Neural progenitor cell (in vitro differentiated cells): ENCODE data around the gene ARHGAP28. TPM values are rescaled to one million over a fixed set of nuclear protein-coding genes. Genes with fewer than 3 reads are reported as not detected.

Experiments
- DNase-seq: peaks from one replicate; pipeline ENCODE4 v3.0.0-alpha.2; 2016; ENCODE audit warnings: low spot score
- H2AFZ ChIP-seq: fragments of 200-600 bp; sonication (generic); replicated peaks from 2 replicates; pipeline ENCODE4 v1.6.1; 2016; ENCODE audit warnings: antibody characterized with exemption
- H3F3A ChIP-seq: fragments of 200-600 bp; sonication (generic); 2 replicates; pipeline ENCODE4 v1.6.1; 2016; ENCODE audit warnings: antibody characterized with exemption, low read depth
- H3K27ac ChIP-seq: fragments of 200-600 bp; sonication (generic); 2 replicates; pipeline ENCODE4 v1.5.1; 2016; ENCODE audit warnings: mild to moderate bottlenecking
- H3K27me3 ChIP-seq: fragments of 200-600 bp; sonication (generic); 2 replicates; pipeline ENCODE4 v1.6.1; 2016; ENCODE audit warnings: mild to moderate bottlenecking, moderate library complexity
- H3K36me3 ChIP-seq: fragments of 200-600 bp; sonication (generic); 2 replicates; pipeline ENCODE4 v1.5.1; 2016
- H3K4me1 ChIP-seq: fragments of 200-600 bp; sonication (generic); 2 replicates; pipeline ENCODE4 v1.6.1; 2016; ENCODE audit warnings: mixed run types
- H3K4me2 ChIP-seq: fragments of 200-600 bp; sonication (generic); 2 replicates; pipeline ENCODE4 v1.6.1; 2016
- H3K4me3 ChIP-seq: fragments of 200-600 bp; sonication (generic); 2 replicates; pipeline ENCODE4 v1.5.1; 2016
- H3K79me2 ChIP-seq: fragments of 200-600 bp; sonication (generic); 2 replicates; pipeline ENCODE4 v1.6.1; 2016; ENCODE audit warnings: low read depth
- H3K9ac ChIP-seq: fragments of 200-600 bp; sonication (generic); 2 replicates; pipeline ENCODE4 v1.6.1; 2016
- H3K9me3 ChIP-seq: fragments of 200-600 bp; sonication (generic); 2 replicates; pipeline ENCODE4 v1.5.1; 2016; ENCODE audit warnings: low read depth
- H4K20me1 ChIP-seq: fragments of 200-600 bp; sonication (generic); 2 replicates; pipeline ENCODE4 v1.6.1; 2016; ENCODE audit warnings: low read depth
- H3K27ac Mint-ChIP-seq: 3 replicates; pipeline ENCODE4 v1.8.0; 2021; ENCODE audit warnings: mixed read lengths
- H3K27me3 Mint-ChIP-seq: 2 replicates; pipeline ENCODE4 v1.8.0; 2022; ENCODE audit warnings: low read depth, mild to moderate bottlenecking, inconsistent platforms, moderate library complexity, mixed read lengths; ENCODE audit not compliant: insufficient read depth
- H3K36me3 Mint-ChIP-seq: 3 replicates; pipeline ENCODE4 v1.8.0; 2021; ENCODE audit warnings: mixed read lengths
- H3K4me1 Mint-ChIP-seq: 3 replicates; pipeline ENCODE4 v1.8.0; 2021; ENCODE audit warnings: mixed read lengths
- H3K4me3 Mint-ChIP-seq: 3 replicates; pipeline ENCODE4 v1.8.0; 2021; ENCODE audit warnings: mild to moderate bottlenecking, moderate library complexity, mixed read lengths
- H3K9me3 Mint-ChIP-seq: 3 replicates; pipeline ENCODE4 v1.8.0; 2020; ENCODE audit warnings: mixed read lengths
- EZH2 ChIP-seq: fragments of 200-600 bp; sonication (generic); IDR thresholded peaks from 2 replicates; pipeline ENCODE4 v1.6.1; 2017; ENCODE audit warnings: antibody characterized with exemption, mild to moderate bottlenecking, moderate library complexity
- EZH2phosphoT487 ChIP-seq: fragments of 200-600 bp; sonication (generic); IDR thresholded peaks from 2 replicates; pipeline ENCODE4 v1.6.1; 2017; ENCODE audit warnings: antibody characterized with exemption
- total RNA-seq: library from RNA; depleted of rRNA; stranded (reverse); fragments of >200 nt; gene quantifications from 2 replicates; pipeline ENCODE4 v1.2.3, GENCODE V29; 2015; ENCODE audit warnings: low replicate concordance
- TF ChIP-seq, protein P1 (sequence below): fragments of 200-600 bp; sonication (generic); IDR thresholded peaks from 2 replicates; pipeline ENCODE4 v1.5.1; 2017; ENCODE audit warnings: antibody characterized with exemption, mild to moderate bottlenecking

Gene ARHGAP28
- total RNA-seq, 1 donor from 2014 or later, result 25.7 TPM

DNA sequence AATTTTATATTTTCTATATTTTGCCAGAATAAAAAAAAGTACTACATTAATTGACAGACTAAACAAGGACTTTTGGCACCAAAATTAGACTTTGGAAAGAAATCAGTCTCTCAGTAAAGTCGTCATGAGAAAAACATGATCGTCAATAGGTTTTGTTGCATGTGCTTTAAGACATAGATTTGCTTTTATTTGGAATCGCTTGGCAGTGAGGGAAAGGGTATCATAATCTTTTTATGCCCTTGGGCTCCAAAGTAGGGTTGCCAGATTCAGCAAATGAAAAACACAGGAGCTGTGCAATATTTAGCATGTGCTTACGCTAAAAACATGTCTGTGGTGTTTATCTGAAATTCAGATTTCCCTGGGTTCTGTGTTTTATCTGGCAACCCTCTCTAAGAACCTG, 210.5 kb downstream of the ARHGAP28 start:
- H3K9me3 Mint-ChIP-seq, result no peaks in the 10 kb centered on the region
- H2AFZ ChIP-seq, result no peak overlapping the region
- H3K4me2 ChIP-seq, result no peak overlapping the region
- DNase-seq, result no peak
- H3K36me3 Mint-ChIP-seq, result peaks cover 41% of the 10 kb centered on the region
- H3F3A ChIP-seq, result no peaks in the 10 kb centered on the region
- H3K9ac ChIP-seq, result no peak overlapping the region
- no peaks in the 10 kb centered on the region for H4K20me1 ChIP-seq
- H3K9me3 ChIP-seq, result no peaks in the 10 kb centered on the region
- no peak overlapping the region for H3K4me3 Mint-ChIP-seq
- peaks cover 3% of the 10 kb centered on the region for H3K27me3 Mint-ChIP-seq
- no peak overlapping the region for H3K4me3 ChIP-seq
- H3K4me1 ChIP-seq, result no peaks in the 10 kb centered on the region
- H3K79me2 ChIP-seq, result no peaks in the 10 kb centered on the region
- H3K36me3 ChIP-seq, result peaks cover 11% of the 10 kb centered on the region
- H3K4me1 Mint-ChIP-seq, result peaks cover 6% of the 10 kb centered on the region
- H3K27ac Mint-ChIP-seq, result no peak overlapping the region
- no peaks in the 10 kb centered on the region for H3K27me3 ChIP-seq
- H3K27ac ChIP-seq, result no peak overlapping the region
- TF ChIP-seq EZH2 (no peak), EZH2phosphoT487 (no peak)
- TF ChIP-seq, protein P1, sequence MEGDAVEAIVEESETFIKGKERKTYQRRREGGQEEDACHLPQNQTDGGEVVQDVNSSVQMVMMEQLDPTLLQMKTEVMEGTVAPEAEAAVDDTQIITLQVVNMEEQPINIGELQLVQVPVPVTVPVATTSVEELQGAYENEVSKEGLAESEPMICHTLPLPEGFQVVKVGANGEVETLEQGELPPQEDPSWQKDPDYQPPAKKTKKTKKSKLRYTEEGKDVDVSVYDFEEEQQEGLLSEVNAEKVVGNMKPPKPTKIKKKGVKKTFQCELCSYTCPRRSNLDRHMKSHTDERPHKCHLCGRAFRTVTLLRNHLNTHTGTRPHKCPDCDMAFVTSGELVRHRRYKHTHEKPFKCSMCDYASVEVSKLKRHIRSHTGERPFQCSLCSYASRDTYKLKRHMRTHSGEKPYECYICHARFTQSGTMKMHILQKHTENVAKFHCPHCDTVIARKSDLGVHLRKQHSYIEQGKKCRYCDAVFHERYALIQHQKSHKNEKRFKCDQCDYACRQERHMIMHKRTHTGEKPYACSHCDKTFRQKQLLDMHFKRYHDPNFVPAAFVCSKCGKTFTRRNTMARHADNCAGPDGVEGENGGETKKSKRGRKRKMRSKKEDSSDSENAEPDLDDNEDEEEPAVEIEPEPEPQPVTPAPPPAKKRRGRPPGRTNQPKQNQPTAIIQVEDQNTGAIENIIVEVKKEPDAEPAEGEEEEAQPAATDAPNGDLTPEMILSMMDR, result no peak

DNA sequence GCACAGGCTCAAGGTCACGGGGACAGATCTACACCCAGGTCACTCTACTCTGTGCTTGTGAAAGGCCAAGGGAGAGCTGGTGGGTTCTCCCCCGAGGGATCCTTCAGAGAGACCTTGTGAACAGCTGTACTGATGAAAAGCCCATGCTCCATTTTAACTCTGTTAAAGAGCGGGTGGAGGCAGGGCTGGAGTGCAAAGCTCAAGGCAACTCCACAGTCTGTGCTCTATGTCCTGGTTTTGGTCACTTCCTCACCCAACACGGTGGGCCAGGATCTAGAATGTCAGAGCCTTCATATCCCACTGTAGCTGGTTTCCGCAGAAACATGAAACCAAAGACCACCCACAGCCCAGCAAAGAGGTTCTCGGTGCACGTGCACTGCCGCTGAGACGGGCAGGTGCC, 210.9 kb downstream of the ARHGAP28 start:
- Histone ChIP-seq H3K4me2 (no peak overlapping the region), H3K27ac (no peak overlapping the region), H3K36me3 (peaks cover 11% of the 10 kb centered on the region), H4K20me1 (no peaks in the 10 kb centered on the region), H3K79me2 (no peaks in the 10 kb centered on the region), H2AFZ (no peak overlapping the region), H3K4me3 (no peak overlapping the region), H3K9me3 (no peaks in the 10 kb centered on the region), H3K4me1 (no peaks in the 10 kb centered on the region), H3K27me3 (no peaks in the 10 kb centered on the region), H3K9ac (no peak overlapping the region), H3F3A (no peaks in the 10 kb centered on the region)
- no peaks in the 10 kb centered on the region for H3K9me3 Mint-ChIP-seq
- peaks cover 7% of the 10 kb centered on the region for H3K4me1 Mint-ChIP-seq
- H3K27me3 Mint-ChIP-seq, result peaks cover 3% of the 10 kb centered on the region
- no peak overlapping the region for H3K27ac Mint-ChIP-seq
- no peak overlapping the region for H3K4me3 Mint-ChIP-seq
- no peak for TF ChIP-seq EZH2phosphoT487
- TF ChIP-seq, protein P1, result no peak
- TF ChIP-seq EZH2, result no peak
- DNase-seq, result no peak
- peaks cover 45% of the 10 kb centered on the region for H3K36me3 Mint-ChIP-seq

DNA sequence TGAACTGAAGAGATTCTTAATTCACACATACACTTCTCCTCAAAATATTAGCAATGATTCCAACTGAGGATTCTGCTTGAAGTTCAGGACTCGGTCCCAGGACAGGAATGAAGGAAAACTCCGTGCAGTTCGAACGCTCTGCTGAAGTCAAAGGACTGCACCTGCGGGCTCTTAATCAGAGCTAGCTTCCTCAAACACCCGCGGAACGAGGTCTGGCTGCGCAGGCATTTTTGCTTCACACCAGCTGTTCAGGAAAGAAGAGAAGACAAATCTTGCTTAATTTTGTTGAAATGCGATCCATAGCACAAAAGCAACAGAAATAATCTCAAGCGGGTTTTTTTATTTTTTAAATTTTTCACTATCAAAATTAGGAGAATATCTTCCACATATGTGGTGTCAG, 212.5 kb downstream of the ARHGAP28 start:
- peak overlapping the region; percentile 10 for H3K27ac Mint-ChIP-seq
- no peak overlapping the region for H3K4me3 ChIP-seq

More for the DNA sequence above, 212.5 kb downstream of the ARHGAP28 start:
- peaks cover 7% of the 10 kb centered on the region for H3K4me1 Mint-ChIP-seq
- Histone ChIP-seq H3K79me2 (no peaks in the 10 kb centered on the region), H3K4me1 (no peaks in the 10 kb centered on the region), H3K4me2 (no peak overlapping the region), H3F3A (no peaks in the 10 kb centered on the region), H3K36me3 (peaks cover 16% of the 10 kb centered on the region), H3K27me3 (no peaks in the 10 kb centered on the region), H3K9me3 (no peaks in the 10 kb centered on the region), H3K27ac (no peak overlapping the region), H2AFZ (no peak overlapping the region), H3K9ac (no peak overlapping the region), H4K20me1 (no peaks in the 10 kb centered on the region)
- TF ChIP-seq EZH2, result no peak
- TF ChIP-seq, protein P1, result no peak
- no peak for TF ChIP-seq EZH2phosphoT487
- no peaks in the 10 kb centered on the region for H3K9me3 Mint-ChIP-seq
- no peak overlapping the region for H3K4me3 Mint-ChIP-seq
- peaks cover 4% of the 10 kb centered on the region for H3K27me3 Mint-ChIP-seq
- no peak for DNase-seq
- H3K36me3 Mint-ChIP-seq, result peaks cover 47% of the 10 kb centered on the region
